Osteoblast (primary cell): ENCODE data around the gene FRMD4A. TPM values are rescaled to one million over a fixed set of nuclear protein-coding genes. Genes with fewer than 3 reads are reported as not detected.
A peak's percentile ranks its signal among the peaks of the same experiment; 100 is the strongest.

Experiments
- DNase-seq: peaks from one replicate; pipeline ENCODE4 v3.0.0; 2011; ENCODE audit warnings: low spot score, mixed read lengths; ENCODE audit not compliant: insufficient read length; ENCODE audit errors: missing footprints
- H2AFZ ChIP-seq: 2 replicates; pipeline ENCODE4 v1.6.0; 2011; ENCODE audit warnings: mild to moderate bottlenecking, low read length
- H3K27ac ChIP-seq: 2 replicates; pipeline ENCODE4 v1.5.1; 2011; ENCODE audit warnings: mild to moderate bottlenecking, low read depth, low read length, moderate library complexity
- H3K27me3 ChIP-seq: 2 replicates; pipeline ENCODE4 v1.6.0; 2012; ENCODE audit warnings: mild to moderate bottlenecking, control low read depth, inconsistent platforms, low read length, moderate library complexity; ENCODE audit not compliant: insufficient read depth
- H3K36me3 ChIP-seq: 2 replicates; pipeline ENCODE4 v1.5.1; 2011; ENCODE audit warnings: mild to moderate bottlenecking, low read length, control low read depth, moderate library complexity; ENCODE audit not compliant: insufficient read depth
- H3K4me1 ChIP-seq: 2 replicates; pipeline ENCODE4 v1.5.1; 2011; ENCODE audit warnings: mild to moderate bottlenecking, low read length, control low read depth, moderate library complexity; ENCODE audit not compliant: insufficient read depth
- H3K4me2 ChIP-seq: 2 replicates; pipeline ENCODE4 v1.6.0; 2011; ENCODE audit warnings: mild to moderate bottlenecking, low read length; ENCODE audit not compliant: insufficient read depth
- H3K4me3 ChIP-seq: fragments of 200-600 bp; sonication (generic); 3 replicates; pipeline ENCODE4 v1.5.1; 2012; ENCODE audit warnings: mild to moderate bottlenecking, low read length, inconsistent platforms; ENCODE audit not compliant: insufficient read depth
- H3K79me2 ChIP-seq: 2 replicates; pipeline ENCODE4 v1.6.0; 2012; ENCODE audit warnings: mild to moderate bottlenecking, low read length, control low read depth, inconsistent platforms; ENCODE audit not compliant: insufficient read depth
- H3K9me3 ChIP-seq: 2 replicates; pipeline ENCODE4 v1.5.1; 2011; ENCODE audit warnings: low read depth, low read length, control low read depth
- H4K20me1 ChIP-seq: 2 replicates; pipeline ENCODE4 v1.6.0; 2012; ENCODE audit warnings: mild to moderate bottlenecking, low read length, control low read depth; ENCODE audit not compliant: insufficient read depth
- CTCF ChIP-seq: IDR thresholded peaks from 2 replicates; pipeline ENCODE4 v1.5.1; 2011; ENCODE audit warnings: mild to moderate bottlenecking, low read depth, low read length, moderate library complexity; ENCODE audit errors: extremely low read depth
- total RNA-seq: library from RNA; depleted of rRNA; stranded (reverse); fragments of >200 nt; gene quantifications from 2 replicates; pipeline ENCODE4 v1.2.3, GENCODE V29; 2012

FRMD4A gene
- total RNA-seq, 1 donor = 41.3 TPM

- H2AFZ ChIP-seq = no peak overlapping the region
- no peaks in the 10 kb centered on the region for H4K20me1 ChIP-seq
- H3K36me3 ChIP-seq = peaks cover 3% of the 10 kb centered on the region
- no peak for TF ChIP-seq CTCF
- no peak for DNase-seq
- no peaks in the 10 kb centered on the region for H3K9me3 ChIP-seq
- no peak overlapping the region for H3K27ac ChIP-seq
- peaks cover 65% of the 10 kb centered on the region for H3K79me2 ChIP-seq
- no peak overlapping the region for H3K4me3 ChIP-seq
- H3K4me2 ChIP-seq = no peak overlapping the region
- peaks cover 7% of the 10 kb centered on the region for H3K4me1 ChIP-seq
- H3K27me3 ChIP-seq = no peaks in the 10 kb centered on the region
Measured at GRCh38 chr10:13845897-13846296, 484.8 kb downstream of the FRMD4A start.

- H2AFZ ChIP-seq = no peak overlapping the region
- peak; percentile 5 for TF ChIP-seq CTCF
- peaks cover 15% of the 10 kb centered on the region for H3K4me1 ChIP-seq
- H3K27me3 ChIP-seq = no peaks in the 10 kb centered on the region
- H4K20me1 ChIP-seq = no peaks in the 10 kb centered on the region
- no peak for DNase-seq
- no peak overlapping the region for H3K4me2 ChIP-seq
- no peak overlapping the region for H3K27ac ChIP-seq
- H3K79me2 ChIP-seq = peaks cover 64% of the 10 kb centered on the region
- H3K9me3 ChIP-seq = no peaks in the 10 kb centered on the region
- peaks cover 3% of the 10 kb centered on the region for H3K36me3 ChIP-seq
- no peak overlapping the region for H3K4me3 ChIP-seq
Measured at GRCh38 chr10:13844651-13845050, 486.1 kb downstream of the FRMD4A start.

- DNase-seq = no peak
- Histone ChIP-seq H2AFZ (no peak overlapping the region), H3K27me3 (no peaks in the 10 kb centered on the region), H4K20me1 (no peaks in the 10 kb centered on the region), H3K4me1 (peaks cover 21% of the 10 kb centered on the region), H3K36me3 (peaks cover 3% of the 10 kb centered on the region), H3K4me2 (no peak overlapping the region), H3K79me2 (peaks cover 50% of the 10 kb centered on the region), H3K4me3 (no peak overlapping the region), H3K27ac (no peak overlapping the region), H3K9me3 (no peaks in the 10 kb centered on the region)
- no peak for TF ChIP-seq CTCF
Measured at GRCh38 chr10:13842117-13842516, 488.6 kb downstream of the FRMD4A start.

- peak overlapping the region; percentile 73 for H3K27ac ChIP-seq
- no peak overlapping the region for H2AFZ ChIP-seq
- no peaks in the 10 kb centered on the region for H3K9me3 ChIP-seq
- H3K4me2 ChIP-seq = peak overlapping the region; percentile 21
- H4K20me1 ChIP-seq = no peaks in the 10 kb centered on the region
- TF ChIP-seq CTCF = no peak
- H3K4me3 ChIP-seq = no peak overlapping the region
- peaks cover 20% of the 10 kb centered on the region for H3K4me1 ChIP-seq
- H3K79me2 ChIP-seq = peaks cover 38% of the 10 kb centered on the region
- DNase-seq = no peak
- no peaks in the 10 kb centered on the region for H3K27me3 ChIP-seq
- no peaks in the 10 kb centered on the region for H3K36me3 ChIP-seq
Measured at GRCh38 chr10:13840036-13840435, 490.7 kb downstream of the FRMD4A start.
